ENCODE data around the gene EHBP1.

The EHBP1 gene

DNA sequence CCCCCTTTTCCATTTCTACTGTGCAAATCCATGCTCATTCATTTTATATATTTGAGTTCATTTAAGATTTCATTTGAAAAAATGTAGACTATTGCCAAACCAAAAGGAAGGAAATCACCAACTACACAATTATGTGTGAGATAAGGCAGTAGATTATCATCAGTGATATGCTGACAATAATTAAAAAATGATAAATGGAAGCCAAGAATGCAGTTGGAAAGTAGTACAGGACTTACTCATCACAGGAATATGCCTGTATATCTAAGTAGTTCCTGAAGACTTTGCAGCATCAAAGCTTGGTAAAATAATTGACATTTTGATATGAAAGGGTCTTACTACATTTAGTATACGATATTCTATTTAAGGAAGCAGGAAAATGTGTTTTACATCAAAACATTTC, 179.0 kb downstream of the EHBP1 start:
- no peak for DNase-seq (ENCODE audit: low read depth in 2 of 2)

DNA sequence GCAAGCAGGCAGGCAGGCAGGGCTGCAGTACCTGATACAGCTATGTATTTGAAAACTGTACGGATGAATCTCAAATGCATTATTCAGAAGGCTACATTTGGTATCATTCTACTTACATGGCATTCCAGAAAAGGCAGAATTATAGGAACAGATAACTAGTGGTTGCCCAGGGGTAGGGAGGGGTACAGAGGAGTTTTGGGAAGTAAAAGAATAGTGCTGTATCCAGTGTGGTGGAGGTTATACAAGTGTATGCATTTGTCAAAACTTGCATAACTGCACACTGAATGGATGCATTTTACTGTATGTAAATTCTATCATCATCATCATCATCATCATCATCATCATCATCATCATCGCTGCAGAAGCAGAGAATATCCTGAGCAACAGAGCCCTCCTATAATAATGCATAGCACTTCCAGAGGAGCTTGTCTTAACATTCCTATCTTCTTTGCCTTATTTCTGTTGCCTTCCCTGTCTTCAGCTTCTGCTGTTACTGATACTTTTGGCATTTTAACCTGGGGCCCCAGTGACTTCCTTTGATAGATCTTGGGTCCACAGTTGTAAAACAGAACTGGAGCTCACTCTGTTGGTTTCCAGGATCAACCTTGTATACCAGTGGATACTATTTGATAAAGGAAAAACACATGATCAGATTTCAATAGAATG, 189.6 kb downstream of the EHBP1 start:
- no peak for DNase-seq (ENCODE audit: low read depth in 2 of 2)

DNA sequence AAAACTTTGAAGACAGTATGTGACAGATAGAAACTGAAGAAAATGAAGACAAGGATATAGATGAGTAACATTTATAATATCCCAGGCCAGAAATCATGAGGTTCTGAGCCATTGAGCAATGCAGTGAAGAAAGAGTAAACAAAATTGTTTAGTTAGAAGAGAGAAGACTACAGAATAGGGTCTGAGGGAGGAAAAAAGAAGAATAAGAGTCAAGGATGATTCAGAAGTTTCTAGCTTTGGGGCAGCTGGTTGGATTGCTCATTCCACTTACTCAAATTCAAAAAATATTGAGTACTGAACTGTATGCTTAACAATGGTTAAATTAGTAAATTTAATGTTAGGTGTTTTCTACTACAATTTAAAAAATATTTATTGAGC, 190.1 kb downstream of the EHBP1 start:
- DNase-seq (ENCODE audit: low read depth in 2 of 2): no peak

DNA sequence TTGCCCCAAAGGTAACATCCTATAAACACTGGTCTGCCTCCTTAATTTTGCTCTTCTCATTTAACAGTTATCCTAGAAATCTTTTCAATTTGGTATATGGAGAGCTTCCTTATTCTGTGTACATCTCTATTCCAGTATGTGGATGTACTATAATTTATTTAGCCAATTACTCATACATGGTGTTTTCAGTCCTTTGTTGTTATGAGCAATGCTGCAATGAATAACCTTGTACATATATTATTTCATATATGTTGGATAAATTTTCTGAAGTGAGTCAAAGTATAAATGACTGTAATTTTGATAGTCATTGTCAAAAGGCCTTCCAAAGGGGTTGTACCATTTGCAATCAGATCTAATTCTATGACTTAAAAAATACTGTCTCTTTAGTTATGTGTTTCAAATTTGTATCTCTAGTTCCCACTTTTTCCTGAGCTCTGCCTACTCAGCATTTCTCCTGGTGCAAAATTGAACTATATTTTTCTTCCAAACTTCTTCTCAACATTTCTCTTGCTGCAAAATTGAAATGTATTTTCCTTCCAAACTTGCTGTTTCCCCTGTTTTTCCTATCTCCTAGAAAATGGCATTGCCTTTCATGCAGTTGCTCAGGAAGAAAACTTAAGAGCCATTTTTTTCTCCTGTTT, 191.8 kb downstream of the EHBP1 start:
- no peak for DNase-seq (ENCODE audit: low read depth in 2 of 2)

DNA sequence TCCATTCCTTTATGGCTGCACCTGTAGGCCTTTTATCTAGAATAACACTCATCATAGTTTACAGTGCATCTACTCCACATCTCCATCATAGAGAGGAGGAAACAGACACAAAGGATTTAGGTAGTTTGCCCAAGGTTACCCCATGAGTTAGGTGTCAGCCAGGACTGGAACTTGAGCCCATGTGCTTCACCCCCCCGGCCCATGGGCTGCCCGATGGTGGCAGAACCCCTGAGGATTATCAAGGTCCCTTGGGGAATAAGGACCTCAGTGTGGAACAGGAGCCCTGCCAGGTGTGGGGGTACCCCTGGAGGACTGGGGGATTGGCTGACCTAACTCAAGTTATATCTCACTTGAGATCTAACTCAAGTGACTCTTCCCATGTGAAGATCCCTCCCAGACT, 198.8 kb downstream of the EHBP1 start:
- DNase-seq (ENCODE audit: low read depth in 2 of 2): no peak

DNA sequence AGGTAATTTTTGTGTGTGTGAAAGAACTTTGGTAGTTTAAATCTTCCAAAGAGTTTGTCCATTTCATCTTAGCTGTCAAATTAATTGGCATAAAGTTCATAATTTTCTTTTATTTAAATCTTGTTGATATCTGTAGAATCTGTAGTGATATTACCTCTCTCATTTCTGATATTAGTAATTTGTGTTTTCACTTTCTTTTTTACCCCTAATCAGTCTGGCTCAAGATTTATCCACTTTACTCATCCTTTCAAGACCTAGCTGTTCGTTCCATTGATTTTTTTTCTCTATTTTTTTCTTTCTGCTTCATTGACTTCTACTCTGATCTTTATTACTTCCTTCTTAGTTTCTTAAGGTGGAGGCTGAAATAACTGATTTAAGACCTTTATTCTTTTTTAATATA, 202.6 kb downstream of the EHBP1 start:
- no peak for DNase-seq (ENCODE audit: low read depth in 2 of 2)

DNA sequence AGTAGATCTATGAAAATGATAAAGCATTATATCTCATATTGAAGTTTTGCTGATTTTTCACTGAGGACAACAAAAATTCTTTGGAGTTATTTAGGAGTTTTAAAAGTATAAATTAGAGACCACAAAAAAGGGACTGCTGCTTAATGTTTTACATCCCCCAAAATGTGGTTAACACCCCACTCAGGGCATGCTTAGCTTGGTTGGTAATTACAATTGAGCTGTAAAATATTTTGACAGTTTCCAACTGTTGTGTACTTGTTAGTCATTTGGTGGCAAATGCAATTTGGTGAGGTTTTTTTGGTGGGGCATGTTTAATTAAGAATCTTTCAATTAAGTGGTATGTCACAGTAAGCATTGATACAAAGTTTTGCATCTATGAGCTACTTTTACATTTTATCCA, 207.8 kb downstream of the EHBP1 start:
- DNase-seq (ENCODE audit: low read depth in 2 of 2): no peak

DNA sequence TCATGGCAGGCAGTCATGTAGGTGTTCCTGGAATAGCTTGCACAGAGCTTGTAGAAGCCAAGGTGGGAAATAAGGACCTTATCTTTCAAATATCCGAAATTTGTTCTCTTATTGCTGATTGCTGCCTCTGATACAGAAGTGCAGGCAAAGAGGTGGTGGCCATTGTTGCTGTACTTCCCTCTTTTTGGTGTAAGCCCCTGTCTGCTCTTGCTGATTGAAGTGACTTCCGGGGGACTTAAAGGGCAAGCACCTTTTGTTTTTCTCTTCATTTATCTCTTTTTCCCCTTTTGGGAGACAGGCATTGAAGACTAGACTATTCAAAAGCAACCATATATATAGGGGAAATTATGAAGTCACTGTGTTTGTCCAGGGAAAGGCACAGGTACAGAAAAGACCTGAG, 213.5 kb downstream of the EHBP1 start:
- no peak for DNase-seq (ENCODE audit: low read depth in 2 of 2)

DNA sequence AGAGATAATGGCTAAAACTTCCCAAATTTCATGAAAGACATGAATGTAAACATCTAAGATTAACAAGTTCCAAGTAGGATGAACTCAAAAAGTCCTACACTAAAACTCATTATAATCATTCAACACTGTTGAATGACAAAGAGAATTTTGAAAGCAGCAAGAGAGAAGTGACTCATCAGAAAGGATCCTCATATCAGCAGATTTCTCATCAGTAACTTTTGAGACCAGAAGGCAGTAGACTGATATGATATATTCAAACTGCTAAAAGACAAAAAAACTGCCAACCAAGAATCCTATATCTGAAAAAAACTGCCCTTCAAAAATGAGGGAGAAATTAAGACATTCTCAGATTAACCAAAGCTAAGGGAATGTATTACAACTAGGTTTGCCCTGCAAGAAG, 214.6 kb downstream of the EHBP1 start:
- DNase-seq (ENCODE audit: low read depth in 2 of 2): no peak

DNA sequence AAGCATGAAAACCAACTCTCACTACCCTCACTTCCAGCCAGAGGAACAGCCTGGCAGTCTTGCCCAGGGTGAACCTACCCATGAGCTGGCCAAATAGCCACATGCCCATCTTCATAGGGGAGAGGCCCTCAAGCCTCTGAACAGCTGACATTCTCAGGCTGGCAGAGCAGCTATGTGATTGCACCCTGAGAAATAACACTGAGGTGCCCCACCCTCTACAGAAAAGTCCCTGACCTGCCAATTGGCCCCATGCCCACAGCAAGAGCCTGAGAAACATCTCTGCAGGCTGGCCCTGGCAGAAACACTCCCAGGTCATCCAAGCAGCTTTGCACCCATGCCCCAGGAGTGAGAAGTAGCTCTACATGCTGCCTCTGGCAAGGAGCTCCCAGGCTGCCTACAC, 217.7 kb downstream of the EHBP1 start:
- no peak for DNase-seq (ENCODE audit: low read depth in 2 of 2)

DNA sequence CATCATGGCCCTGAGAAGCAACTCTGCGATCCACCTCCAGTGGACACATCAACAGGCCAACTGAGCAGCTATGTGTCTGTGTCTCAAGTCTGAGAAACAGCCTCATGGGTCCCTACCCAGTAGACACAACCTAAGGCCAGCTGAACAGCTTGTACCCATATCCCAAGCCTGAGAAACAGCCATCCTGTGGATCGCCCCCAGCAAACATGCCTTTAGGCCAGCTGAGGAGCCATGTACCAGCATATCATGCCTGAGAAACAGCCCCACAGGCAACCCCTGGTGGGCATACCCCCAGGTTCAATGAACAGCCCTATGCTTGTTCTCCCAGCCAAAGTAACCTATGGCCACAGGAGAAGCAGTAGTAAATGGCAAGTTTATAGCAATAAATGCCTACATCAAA, 218.4 kb downstream of the EHBP1 start:
- no peak for DNase-seq (ENCODE audit: low read depth in 2 of 2)

DNA sequence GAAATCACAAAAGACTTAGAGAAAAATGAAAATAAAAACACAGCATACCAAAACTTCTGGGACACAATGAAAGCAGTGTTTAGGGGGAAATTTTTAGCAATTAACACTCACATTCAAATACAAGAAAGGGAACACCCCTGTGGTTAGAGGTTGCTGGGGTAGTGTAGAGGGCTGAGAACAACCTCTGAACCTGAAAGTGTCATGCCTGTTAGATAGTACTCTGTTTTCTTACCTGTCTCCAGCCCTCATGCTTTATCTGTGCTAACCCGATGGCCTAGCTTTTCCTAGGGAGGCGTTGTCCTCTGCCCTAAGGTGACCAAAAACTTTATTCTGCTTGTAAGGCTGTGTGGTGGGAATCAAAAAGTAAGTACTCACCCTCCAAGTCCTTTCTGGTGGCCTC, 222.5 kb downstream of the EHBP1 start:
- DNase-seq (ENCODE audit: low read depth in 2 of 2): no peak

DNA sequence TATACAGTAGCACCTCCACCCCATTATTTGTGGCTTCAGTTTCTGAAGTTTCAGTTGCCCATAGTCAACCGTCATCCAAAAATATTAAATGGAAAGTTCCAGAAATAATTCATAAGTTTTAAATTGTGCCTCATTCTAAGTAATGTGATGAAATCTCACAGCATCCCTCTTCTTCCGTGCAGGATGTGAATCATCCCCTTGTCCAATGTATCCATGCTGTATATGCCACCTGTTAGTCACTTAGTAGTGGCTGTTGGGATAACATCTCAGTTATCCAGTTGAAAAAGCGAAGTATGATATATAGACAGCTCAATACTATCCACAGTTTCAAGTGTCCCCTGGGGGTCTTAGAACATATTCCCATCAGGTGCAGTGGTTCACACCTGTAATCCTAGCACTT, 226.0 kb downstream of the EHBP1 start:
- no peak for DNase-seq (ENCODE audit: low read depth in 2 of 2)

DNA sequence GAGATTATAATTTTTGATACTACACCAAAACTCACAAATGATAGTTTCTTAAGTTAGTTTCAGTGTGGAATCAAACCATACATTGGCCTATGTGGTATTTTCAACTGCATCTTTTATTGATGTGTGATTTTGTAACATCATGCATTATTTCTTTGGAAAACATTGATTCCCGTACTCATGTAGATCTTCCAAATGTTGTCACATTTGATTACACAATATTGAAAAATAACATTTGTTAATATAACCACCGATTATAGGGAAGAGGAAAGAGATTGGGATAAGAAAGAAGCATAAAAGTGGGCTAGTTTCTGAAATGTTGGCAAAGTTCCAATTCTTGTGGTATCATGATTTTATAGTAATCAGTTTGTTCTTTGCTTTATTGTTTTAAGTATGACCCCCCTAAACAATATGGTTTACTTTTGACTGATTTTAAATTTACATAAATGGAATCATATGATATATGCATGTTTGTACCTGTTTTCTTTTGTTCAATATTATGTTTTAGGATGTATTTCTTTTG, 227.9 kb downstream of the EHBP1 start:
- no peak for DNase-seq (ENCODE audit: low read depth in 2 of 2)

DNA sequence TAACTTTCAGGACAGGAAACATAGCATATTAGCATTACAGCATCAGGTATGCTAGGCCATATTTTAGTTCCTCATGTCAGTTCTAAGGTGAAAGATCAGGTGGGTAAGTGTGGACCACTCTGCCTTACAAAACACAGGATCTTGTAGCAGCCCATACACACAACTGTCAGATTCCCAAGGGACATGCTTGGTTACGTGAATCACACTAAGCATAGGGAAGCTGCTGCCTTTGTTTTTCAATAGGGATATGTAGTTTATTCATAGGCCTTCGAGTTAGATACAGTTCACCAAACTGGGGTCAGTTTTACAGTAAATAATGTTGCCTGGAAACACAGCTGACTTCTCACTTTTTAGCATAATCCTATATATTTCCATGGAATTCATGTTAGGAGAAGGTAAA, 229.0 kb downstream of the EHBP1 start:
- no peak for DNase-seq (ENCODE audit: low read depth in 2 of 2)

DNA sequence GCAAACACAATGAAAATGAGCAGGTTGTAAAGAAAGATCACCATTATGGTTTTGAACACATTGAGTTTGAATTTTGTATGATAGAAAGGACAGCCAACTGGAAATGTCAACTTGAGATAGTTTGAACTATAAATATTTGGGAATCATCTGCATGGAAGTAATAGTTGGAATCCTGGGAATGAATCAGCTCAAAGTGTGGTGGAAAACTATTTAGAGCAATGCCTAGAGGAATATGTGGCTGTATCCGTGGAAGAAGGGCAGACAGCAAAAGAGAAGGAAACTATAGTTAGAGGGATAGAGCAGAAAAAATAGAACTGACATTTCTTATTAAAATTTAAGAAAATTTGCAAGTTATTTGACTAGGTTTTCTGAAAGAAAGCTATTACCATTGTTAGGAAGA, 232.6 kb downstream of the EHBP1 start:
- no peak for DNase-seq (ENCODE audit: low read depth in 2 of 2)

DNA sequence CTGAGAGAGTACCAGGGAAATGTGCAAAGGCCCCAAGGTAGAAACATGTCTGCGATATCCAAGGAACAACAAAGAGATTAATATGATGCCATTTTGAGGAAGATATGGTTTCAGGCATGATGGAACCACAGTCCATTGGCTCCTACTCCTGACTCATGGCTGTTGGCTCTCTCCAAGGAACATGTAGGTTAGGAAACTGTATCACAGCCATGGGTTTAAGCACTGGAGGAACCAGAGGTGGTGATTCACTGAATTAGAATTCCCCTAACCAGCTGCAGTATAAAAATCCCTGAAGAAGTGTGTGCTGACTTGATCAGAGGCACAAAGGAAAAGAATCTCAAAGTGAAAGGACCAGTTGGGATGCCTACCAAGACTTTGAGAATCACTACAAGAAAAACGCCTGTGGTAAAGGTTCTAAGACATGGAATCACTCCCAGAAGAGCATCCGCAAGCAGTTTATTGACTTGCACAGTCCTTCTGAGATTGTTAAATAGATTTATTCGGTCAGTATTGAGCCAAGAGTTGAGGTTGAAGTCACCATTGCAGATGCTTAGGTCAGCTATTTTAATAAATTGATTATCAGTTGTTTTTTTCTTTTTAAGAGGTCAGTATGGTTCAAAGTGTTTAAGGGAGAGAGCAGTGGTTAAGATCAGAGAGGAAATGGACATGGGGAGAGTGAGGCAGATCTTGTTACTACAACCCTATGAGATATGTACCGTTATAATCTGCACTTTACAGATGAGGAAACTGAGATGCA, 234.4 kb downstream of the EHBP1 start:
- no peak for DNase-seq (ENCODE audit: low read depth in 2 of 2)

DNA sequence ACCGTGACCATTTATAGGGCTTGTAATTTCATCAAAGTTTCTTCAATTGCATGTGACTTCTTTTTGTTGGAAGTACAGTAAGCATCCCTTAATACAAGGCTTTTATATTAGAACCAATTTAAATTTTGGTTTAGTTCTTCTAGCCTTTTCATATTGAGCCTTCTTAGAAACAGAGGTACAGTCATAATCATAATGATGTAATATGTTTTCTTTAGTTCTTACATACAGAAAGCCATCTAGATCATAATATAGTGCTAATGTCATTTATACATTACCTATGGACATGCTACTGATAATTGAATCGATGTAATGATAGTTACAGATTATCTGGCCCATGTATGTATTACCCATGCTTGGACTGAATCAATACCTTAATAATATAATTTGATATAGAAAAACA, 235.2 kb downstream of the EHBP1 start:
- no peak for DNase-seq (ENCODE audit: low read depth in 2 of 2)

DNA sequence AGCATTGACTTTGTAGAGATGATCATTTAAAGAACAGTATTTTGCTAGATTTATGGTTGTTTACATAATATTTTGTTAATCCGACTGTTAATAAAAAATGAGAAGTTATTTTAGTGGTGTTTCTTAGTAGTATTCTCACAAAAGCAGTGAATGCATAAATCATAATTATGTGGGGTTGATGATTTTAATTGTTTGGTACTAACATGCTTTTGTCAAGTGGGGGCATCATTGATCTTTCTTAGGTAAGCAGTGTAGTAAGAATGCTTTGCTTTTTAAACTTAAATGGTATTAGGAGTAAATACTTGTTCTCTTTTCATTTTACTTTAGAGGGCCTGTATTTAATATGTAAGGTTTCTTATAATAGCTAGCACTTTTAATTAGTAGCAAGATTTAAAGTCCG, 235.9 kb downstream of the EHBP1 start:
- DNase-seq (ENCODE audit: low read depth in 2 of 2): no peak

DNA sequence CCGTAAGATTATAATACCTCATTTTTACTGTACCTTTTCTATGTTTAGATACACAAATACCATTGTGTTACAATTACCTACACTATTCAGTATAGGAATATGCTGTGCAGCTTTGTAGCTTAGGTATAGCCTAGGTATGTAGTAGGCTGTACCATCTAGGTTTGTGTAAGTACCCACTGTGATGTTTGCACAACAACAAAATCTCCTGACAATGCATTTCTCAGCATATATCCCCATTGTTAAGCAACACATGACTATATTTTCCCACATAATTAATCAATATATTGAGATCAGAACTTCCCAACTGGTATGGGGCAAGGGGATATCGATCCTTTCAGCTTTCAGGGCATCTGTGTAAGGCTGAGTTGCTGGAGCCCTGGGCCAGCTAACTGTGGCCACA, 238.8 kb downstream of the EHBP1 start:
- no peak for DNase-seq (ENCODE audit: low read depth in 2 of 2)

DNA sequence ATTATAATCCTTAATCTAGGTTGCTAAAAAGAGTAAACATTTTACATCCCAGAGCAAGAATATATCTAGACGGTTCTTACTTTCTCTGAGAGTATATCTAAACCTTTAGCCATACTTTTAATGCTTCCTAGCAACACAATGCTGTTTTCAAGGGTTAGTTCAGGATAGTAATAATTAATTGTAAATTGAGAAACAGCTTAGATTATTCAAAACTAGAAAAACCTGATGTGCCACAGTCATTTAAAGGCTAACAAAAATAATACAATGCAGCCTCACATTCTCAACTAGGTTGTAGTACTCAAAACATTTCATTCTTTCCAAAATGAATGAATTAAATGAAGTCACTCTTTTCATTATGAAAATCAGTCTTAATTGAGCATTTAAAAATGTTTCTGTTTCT, 241.9 kb downstream of the EHBP1 start:
- DNase-seq (ENCODE audit: low read depth in 2 of 2): no peak

DNA sequence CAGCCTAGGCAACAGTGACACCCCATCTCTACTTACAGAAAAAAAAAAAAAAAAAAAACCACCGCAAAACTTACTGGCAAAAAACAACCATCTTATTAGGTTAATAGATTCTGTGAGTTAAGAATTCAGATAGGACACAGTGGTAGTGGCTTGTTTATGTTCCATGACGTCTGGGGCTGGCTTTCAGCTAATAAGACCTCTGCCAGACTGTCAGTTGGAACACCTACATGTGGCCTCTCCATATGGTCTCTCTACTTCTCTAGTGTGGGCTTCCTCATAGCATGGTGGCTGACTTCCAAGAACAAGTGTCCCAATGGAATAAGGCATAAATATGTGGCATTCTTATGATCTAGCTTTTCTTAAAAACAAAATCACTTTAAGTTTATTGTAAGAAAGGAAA, 251.1 kb downstream of the EHBP1 start:
- DNase-seq (ENCODE audit: low read depth in 2 of 2): no peak

DNA sequence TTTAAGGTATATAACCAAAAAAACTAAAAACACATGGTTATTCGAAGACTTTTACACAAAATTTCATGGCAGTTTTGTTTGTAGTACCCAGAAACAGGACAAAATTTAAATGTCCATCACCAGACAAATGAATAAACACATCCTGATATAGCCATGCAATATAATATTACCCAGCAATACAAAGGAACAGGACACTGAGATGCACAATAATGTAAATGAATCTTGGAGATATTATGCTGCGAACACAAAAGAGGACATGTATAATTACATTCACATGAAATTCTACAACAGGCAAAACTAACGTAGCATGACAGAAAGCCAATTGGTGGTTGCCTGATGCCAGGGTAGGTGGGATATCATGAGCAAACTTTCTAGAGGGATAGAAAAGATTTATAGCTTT, 252.7 kb downstream of the EHBP1 start:
- no peak for DNase-seq (ENCODE audit: low read depth in 2 of 2)

Data from stimulated activated CD4-positive, alpha-beta T cell treated with anti-CD3 and anti-CD28 coated beads, Interleukin-12 subunit alpha, Interleukin-12 subunit beta, amount 100 ng/mL, for 24 hours (primary cell).